NCI-H2196 treated with DMSO at 0.1 percent for 48 hours (cell line): ENCODE data around the gene PADI3.

ENCODE experiments used
- DNase-seq: peaks from one replicate; lab custom pipeline; 2025; ENCODE audit not compliant: unreplicated experiment; lab: John Stamatoyannopoulos, UW

PADI3 gene, protein sequence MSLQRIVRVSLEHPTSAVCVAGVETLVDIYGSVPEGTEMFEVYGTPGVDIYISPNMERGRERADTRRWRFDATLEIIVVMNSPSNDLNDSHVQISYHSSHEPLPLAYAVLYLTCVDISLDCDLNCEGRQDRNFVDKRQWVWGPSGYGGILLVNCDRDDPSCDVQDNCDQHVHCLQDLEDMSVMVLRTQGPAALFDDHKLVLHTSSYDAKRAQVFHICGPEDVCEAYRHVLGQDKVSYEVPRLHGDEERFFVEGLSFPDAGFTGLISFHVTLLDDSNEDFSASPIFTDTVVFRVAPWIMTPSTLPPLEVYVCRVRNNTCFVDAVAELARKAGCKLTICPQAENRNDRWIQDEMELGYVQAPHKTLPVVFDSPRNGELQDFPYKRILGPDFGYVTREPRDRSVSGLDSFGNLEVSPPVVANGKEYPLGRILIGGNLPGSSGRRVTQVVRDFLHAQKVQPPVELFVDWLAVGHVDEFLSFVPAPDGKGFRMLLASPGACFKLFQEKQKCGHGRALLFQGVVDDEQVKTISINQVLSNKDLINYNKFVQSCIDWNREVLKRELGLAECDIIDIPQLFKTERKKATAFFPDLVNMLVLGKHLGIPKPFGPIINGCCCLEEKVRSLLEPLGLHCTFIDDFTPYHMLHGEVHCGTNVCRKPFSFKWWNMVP

DNA sequence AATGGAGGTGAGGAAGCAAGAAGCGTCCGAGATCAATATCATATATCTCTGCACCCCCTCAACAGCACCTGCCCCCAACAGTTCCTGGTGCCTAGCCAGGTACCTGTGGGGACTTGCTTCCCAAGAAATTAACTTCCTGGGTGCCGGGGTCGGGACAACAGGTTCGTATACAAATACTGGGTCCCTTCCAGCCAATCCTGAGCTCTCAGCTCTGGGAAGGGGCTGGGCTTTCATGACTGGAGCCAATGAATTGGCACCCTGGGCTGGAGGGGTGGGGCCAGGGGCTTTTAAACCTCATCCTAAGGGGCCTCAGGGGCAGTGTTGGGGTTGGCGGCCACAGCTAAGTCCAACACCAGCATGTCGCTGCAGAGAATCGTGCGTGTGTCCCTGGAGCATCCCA is at the start of gene PADI3:
Gene PADI3 (plus strand): TSS at position 318 of the 400 bp plus-strand sequence. CDS start 40 bp downstream, at position 358.
- DNase-seq, result no peak

GRCh38 chr1:17199267-17200044 is 49.4 kb upstream of the PADI3 start:
- DNase-seq, result no peak

DNA sequence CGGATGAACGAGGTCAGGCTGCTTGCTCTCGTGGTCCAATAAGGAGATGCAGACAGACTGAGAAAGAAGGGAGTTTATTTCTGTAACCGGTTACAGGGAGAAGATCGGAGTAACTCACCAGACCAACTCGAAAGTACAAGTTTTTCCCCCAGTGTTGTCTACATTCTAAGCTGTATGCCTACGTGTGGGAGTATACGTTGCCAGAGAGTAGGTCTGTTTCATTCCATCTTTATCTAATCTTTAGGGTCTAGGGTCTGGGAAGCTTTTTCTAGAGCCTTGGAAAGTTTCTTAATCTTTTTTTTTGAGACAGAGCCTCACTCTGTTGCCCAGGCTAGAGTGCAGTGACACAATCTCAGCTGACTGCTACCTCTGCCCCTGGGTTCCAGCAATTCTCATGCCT is 48.7 kb upstream of the PADI3 start:
- DNase-seq, result no peak

DNA sequence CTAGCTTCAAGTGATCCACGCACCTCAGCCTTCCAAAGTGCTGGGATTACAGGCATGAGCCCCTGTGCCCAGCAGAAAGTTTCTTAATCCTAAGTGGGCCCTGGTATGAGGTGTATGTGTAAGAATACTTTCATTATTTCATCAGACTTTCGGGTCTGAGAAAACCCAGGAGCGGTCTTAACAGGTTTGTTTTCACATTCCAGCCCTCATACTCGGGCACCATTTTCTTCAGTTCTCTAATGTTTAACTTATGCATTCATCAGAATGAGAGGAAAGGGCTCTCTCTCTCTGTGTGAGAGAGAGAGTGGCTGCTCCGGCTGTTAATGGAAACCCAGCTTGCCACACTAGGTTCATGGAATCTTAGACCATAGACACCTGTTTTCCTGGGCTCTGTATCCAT is 48.1 kb upstream of the PADI3 start:
- no peak for DNase-seq

DNA sequence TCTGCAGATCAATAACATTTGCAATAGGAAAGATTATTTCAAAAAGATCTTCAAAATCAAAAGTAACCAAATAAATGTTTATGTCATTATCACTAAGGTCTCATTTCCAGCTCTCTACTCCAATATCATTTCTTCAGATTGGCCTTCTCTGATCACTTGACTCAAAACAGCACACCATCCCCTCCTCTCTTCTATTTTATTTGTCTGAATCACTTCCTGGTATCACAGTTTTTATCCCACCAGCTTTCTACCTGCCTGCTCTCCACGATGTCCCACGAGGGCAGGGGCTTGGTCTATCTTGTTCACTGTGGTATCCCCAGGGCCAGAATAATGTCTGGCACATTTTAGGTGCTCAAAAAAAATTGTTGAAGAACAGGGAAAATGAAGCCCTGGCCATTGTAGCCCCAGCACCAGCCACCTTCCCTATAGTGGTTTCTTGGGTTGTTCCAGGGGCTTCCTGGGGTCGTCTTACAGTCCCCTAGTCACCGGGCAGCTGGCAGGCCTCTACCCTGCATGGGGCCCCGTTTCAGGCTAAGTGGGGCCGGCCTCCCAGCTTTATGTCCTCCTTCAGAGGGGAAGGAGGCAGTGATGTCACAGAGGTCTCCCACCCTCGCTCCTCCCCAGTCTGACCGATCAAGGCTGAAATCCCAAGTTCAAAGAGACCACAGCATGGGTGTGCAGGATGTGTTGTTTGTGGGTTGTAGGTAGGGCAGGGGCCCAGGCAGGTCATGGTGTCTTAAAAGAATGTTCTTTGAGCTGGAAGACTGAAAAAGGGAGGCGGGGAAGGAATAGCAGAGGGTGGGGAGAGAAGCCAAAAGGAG is 47.5 kb upstream of the PADI3 start:
- no peak for DNase-seq

DNA sequence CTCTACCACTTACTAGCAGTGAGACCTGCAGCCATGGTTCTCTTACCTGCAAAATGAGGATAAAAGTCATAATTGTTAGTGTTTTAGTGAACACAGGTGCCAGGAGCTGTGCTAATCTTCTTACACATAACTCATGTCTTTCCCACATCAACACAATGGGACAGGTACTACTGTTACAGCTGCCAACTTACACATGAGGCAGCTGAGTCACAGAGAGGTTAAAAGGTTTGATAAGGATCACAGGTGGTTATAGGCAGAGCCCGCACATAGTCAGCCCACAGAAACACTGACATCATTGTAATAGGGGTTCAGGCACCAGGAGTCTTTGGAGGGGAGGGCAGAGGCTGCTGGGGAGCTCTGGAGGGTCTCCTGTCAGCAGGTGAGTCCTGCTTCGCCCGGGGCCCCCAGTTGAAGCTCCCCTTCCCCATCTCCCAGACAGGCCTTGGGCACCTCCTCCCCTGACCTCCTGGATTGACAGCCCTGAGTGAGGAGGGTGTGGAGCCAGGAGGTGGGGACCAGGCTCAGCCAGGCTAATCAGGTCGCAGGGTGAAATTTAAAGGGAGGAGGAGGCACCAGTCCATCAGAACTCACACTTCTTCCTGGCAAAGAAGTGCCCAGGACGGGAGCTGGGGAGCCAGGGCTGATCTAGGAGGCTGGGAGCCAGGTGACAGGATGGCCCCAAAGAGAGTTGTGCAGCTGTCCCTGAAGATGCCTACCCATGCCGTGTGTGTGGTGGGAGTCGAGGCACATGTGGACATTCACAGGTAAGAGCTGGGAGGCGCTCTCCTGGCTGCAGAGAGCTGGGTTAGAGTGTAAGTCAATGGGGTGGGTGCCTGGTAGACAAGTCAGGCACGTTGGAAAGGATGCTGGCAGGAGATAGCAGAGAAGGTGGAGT is 44.1 kb upstream of the PADI3 start, which contains the start of gene PADI1:
Gene PADI1 (plus strand): TSS at position 583 of the 895 bp plus-strand sequence. CDS start 90 bp downstream, at position 673.
- no peak for DNase-seq

GRCh38 chr1:17205652-17206051 is 43.2 kb upstream of the PADI3 start:
- DNase-seq, result no peak

DNA sequence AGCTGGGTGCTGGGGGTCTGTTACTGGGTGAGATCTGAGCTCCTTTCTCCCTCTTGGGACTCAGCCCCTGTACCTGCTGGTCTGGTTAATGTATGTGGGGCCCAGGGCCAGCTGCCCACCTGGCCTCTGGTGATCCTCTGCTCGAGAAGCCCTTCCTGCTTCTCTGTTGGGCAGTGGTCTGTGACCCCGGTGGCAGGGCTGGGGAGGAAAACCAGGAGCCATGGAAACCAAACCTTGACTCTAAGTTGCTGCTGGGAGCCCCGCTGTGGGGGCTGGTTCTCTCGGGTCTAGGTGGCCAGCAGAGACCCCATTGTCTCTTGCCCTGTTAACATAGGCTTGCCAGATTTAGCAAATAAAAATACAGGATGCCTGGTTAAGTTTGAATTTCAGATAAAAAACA is 42.7 kb upstream of the PADI3 start:
- no peak for DNase-seq

GRCh38 chr1:17207046-17207445 is 41.9 kb upstream of the PADI3 start:
- no peak for DNase-seq

- no peak for DNase-seq
These were observed 41.4 kb upstream of the PADI3 start for GRCh38 chr1:17207540-17207939.

DNA sequence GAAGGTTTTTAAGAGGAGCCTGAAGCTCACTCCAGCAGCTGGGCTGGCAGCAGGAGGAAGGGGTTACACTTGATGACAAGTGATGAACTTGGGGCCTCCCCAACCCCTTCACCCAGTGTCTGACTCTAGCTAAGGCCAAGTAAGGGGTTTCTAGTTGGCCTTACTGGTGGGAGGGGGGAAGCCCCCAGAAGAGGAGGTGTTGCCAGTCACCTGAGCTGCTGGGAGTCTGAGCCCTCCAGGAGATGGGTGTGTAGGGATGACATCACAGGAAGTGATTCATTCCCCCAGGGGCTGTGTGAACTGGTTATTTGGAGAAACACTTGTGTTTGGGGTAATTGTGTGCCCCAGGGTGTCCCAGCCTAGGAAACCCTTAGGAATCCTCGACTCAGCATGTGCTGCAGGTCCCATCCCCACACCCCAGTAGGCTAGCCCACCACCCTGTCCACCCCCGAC is 40.9 kb upstream of the PADI3 start:
- DNase-seq, result no peak

DNA sequence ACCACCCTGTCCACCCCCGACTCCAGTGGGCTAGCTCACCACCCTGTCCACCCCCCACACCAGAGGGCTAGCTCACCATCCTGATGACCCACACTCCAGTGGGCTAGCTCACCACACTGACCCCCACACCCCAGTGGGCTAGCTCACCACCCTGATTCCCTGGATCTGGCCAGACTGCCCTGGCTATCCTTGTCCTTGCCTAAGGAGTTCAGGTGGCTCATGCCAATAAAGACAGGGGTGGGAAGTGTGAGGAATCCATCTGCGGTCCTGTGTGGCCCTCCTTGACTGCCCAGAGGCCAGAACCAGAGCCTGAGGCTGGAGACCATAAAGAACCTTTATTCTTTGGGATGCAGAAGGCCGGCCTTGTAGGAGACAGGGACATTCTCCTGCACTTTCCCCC is 40.4 kb upstream of the PADI3 start:
- DNase-seq, result no peak

- no peak for DNase-seq
These were observed 39.5 kb upstream of the PADI3 start for GRCh38 chr1:17209430-17209829.

DNA sequence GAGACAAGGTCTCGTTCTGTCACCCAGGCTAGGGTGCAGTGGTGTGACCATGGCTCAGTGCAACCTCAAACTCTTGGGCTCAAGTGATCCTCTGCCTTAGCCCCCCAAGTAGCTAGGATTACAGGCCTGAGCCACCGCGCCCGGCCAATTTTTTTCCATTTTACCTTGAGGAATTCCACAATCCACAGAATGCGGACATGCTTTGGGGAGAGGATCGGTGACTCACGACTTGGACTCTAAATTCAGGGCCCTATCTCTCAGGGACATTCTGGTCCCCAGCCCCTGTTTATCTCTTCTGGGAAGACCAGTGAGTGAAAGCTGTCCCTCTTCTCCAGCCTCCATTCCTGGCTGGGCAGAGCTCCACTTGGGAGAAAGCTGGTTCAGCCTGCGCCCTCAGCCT is 38.7 kb upstream of the PADI3 start:
- DNase-seq, result no peak

- no peak for DNase-seq
These were observed 37.5 kb upstream of the PADI3 start for GRCh38 chr1:17211377-17211776.

DNA sequence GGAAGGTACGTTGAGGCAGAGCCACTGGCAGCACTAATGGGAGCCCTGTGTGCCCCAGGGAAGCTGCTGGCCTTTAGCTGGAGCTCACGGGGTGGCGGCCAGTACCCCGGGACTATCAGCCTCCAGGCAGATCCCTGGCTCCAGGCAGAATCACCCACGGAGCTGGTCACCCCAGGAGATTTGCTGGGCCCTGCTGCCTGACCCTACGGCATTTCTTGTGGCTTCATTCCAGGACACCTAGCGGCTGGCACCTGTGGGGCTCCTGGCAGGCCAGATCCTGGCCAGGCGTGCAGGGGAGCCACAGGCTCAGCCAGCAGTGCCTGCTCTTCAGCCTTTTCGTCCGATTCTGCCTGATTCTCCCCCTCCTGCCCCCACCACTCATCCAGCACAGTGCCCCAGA is 36.9 kb upstream of the PADI3 start:
- DNase-seq, result no peak

DNA sequence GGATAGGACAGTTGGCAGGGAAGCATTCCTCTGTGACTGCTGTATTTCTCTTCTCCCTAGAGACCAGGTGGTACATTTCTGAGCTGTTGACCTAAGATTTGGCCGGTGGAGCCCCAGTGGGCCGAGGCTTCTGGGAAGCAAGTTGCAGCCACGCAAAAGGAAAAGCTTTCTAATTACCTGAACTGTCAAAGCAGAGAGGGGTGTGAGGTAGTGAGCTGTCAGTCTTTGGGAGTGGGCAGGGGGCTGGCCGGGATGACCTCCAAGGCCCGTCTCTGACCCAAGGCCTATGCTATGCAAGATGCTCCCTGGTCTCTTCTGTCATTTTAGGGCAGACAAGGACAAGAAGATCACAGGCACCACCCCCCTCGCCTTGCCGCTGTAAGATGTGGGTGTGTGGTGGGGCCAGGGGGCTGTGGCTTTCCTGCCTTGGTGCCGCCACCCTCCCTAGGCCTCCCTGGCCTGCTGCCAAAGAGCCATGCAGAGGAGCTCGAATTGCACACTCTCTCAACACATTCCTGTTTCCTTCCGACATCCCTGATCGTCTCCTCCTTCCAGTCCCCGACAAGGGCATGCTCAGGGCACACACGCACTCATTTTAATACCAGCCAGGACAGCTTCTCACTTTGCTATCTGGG is 36.3 kb upstream of the PADI3 start:
- no peak for DNase-seq

DNA sequence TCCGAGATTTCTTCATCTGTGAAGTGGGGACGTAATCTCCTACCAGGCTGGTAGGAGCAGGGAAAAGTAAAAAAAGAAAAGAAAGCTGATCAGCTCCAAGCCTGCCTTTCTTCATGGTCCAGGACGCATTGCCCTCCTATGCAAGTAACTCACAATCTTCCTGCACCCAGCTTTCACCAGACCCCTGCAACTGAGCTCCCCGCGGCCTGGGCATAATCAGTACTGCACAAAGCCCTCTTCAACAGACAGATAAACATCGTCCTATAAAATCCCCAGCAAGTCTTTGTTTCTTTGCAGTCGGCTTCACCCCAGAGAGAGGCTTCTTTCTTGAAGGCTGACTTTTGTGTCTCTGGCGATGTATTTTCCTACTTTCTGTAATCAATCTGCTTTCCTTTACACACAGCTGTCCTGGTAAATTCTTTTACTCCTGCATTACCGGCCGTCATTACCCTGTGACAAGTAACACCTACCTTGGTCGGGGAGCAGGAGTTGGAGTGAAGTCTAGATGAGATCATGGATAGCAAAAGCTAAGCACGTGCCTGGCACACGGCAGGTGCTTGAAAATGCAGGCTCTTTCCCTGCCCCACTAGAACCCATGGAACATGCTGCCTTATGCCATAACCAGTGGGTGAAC is 35.6 kb upstream of the PADI3 start:
- no peak for DNase-seq

- DNase-seq, result no peak
These were observed 35.1 kb upstream of the PADI3 start for GRCh38 chr1:17213782-17214148.
